Jurkat, Clone E6-1 (cell line): Measurements from ENCODE around the gene KBTBD4. TPM values are rescaled to one million over a fixed set of nuclear protein-coding genes. Genes with fewer than 3 reads are reported as not detected.

Experiments
- DNase-seq: peaks from one replicate; pipeline ENCODE4 v3.0.0-alpha.2; 2011; ENCODE audit warnings: low read depth, low spot score
- H3K4me3 ChIP-seq: 2 replicates; pipeline ENCODE4 v1.5.1; 2011; ENCODE audit warnings: mild to moderate bottlenecking, low read length, control low read depth, moderate library complexity
- polyA plus RNA-seq: library from polyadenylated mRNA; unstranded; fragments of >200 nt; gene quantifications from one replicate; pipeline ENCODE4 v1.2.1, GENCODE V29; 2012; ENCODE audit warnings: missing spikeins; ENCODE audit not compliant: insufficient read length, insufficient read depth

KBTBD4 gene
- polyA plus RNA-seq, result 30.9 TPM

DNA sequence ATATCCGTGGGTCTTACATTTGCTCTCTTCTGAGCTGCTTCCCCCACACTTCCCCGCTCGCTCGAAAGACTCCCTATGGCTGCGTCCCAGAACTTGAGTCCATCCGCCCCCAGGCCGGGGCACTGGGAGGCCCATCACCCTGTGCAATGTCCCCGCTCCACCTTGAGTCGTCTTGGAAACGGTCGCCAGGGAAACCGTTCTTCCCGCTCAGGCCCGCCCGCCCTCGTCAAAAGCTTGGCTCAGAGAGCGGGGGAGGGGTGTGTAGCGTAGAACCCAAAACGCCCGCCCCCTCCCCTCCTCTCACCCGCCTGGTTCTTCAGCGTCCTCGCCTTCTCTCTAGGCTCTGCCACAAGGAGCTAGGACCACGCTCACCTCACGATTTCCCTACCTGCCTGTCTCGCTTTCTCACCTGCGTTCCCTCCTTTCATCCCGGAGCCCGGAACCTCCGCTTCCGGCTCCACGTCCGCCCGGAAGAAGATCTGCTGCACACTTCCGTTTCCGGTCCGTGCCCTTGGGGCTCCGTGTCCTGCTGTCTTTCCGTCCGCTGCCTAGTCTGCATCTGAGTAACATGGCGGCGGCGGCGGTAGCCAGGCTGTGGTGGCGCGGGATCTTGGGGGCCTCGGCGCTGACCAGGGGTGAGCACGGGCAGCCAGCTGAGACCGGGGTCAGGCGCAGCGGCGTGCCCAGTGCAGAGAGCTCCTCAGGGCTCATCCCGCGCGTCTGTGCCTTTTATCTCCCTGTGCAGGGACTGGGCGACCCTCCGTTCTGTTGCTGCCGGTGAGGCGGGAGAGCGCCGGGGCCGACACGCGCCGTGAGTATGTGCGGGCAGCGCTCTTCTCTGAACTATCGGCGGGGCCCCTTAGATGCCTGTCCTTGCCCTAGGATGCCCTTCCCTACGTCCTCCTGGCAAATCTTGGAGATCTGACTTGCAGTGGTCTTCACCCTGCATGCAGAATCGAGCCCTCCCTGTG is at the start of gene KBTBD4, which contains the start of gene NDUFS3:
TSS of gene KBTBD4 (minus strand) at position 447 of the 971 bp plus-strand sequence. CDS start at position 428, 19 bp downstream.
TSS of gene NDUFS3 (plus strand) at position 551 of the 971 bp plus-strand sequence. CDS start at position 569, 18 bp downstream.
- peak; percentile 89 for DNase-seq

DNA sequence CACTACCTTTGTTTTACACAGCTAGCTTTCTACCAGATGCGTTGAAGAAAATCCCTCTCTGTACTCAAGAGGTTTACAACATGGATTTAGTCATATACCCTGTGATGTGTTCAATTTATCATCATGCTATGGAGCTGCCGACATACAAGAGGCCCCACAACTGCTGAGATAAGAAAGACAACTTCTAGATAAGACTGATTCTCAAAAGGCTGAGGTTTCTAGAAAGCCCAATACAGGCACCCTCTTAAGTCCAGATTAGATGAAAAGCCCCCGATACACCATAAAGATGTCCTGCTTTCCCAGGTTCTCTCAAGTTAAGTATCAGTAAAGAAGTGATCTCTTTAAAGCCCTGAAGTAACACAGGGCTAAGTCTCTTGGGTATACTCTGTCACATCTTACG is 49.3 kb upstream of the KBTBD4 start:
- DNase-seq, result no peak
- no peak overlapping the region for H3K4me3 ChIP-seq

More for the DNA sequence above, at the start of gene KBTBD4, which contains the start of gene NDUFS3:
- H3K4me3 ChIP-seq, result peak within 1 kb of the TSS; percentile 81

- no peak for DNase-seq
- no peak overlapping the region for H3K4me3 ChIP-seq
Observed at GRCh38 chr11:47626234-47626633, 47.5 kb upstream of the KBTBD4 start.

DNA sequence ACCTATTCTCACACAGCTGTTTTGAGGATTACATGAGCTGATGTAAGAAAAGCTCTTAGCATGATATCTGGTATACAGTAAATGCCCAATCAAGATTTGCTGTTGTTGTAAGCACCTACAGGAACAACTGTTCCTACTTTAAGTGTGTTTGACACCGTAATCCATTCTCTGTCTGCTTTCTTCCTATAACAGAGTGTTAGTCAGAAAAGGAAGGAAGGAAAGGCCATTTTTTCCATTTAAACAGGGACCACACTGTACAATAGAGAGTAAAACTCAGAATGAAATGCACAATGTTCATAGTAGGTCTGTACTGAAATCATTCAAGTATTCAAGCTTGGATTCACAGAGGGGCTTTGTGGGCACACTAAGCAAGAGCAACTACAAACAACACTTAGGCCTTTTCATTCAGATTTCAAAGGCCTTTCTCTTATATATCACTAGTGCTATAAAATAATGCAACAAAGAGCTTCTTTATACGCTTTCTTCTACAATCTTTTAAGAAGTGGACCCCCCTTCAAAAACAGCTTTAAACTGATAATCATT is 42.1 kb upstream of the KBTBD4 start:
- DNase-seq, result no peak
- no peak overlapping the region for H3K4me3 ChIP-seq

DNA sequence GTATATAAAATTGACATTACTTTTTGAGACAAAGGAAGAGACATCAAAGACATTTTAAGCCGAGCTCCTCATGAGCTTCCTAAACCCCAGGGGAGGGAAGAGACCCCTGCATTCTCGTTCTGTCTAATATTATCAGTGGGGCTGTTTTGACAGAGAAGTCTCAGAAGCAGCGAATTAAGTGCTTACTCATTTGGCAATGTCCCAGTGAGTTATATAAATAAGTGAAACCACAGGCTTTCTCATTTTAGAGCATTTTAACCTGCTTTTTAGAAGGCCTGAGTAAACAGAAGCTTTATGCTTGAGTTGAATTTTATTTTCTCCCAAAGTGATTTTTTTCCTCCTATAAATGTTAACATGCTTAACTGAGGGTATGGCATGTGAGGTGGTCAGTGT is 38.6 kb upstream of the KBTBD4 start:
- H3K4me3 ChIP-seq, result no peak overlapping the region
- DNase-seq, result no peak

GRCh38 chr11:47616726-47617416 is 38.1 kb upstream of the KBTBD4 start:
- no peak overlapping the region for H3K4me3 ChIP-seq
- DNase-seq, result peak; percentile 31

GRCh38 chr11:47615249-47615648 is 36.5 kb upstream of the KBTBD4 start:
- no peak for DNase-seq
- no peak overlapping the region for H3K4me3 ChIP-seq

DNA sequence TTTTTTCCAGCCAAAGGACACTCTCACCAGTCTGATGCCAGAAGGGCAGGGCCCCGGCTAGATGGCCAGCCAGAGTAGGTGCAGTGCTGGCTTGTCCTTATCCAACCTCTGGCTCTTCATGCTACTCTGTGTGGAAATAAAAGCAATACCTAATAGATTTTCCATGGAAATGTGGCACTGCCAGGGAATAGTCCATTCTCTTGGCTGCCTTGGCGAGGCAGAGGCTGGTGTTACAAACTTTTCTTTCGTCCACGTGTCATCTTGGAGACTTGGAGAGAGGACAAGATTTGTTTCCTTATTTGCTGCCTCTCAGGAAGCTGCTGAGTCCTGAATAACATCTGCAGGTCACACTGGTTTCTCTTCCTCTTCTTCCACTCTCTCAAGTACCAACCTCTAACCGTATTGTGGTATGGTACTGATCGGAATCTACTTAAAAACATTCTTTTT is 32.6 kb upstream of the KBTBD4 start:
- DNase-seq, result no peak
- no peak overlapping the region for H3K4me3 ChIP-seq

DNA sequence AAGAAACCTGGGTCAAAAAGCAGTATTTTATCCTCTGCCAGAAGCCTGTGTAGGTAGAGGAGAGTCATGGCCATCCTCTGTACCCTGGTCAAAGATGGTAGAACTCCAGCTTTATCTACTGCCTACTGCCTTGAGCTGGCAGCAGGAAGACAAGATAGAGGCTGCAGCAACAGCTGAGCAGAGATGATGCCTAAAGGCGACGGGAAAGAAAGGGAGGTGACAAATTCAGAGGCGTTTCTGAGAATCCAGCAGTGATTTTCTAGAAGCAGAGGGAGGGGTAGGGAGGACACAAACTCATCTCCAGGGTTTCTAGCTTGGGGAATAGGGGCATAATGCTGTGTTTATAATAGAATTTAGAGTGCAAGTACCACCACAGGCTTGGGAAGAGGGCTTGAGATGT is 30.9 kb upstream of the KBTBD4 start:
- no peak for DNase-seq
- H3K4me3 ChIP-seq, result no peak overlapping the region

- no peak overlapping the region for H3K4me3 ChIP-seq
- no peak for DNase-seq
Observed at GRCh38 chr11:47607380-47607779, 28.6 kb upstream of the KBTBD4 start.

GRCh38 chr11:47606731-47607130 is 28.0 kb upstream of the KBTBD4 start:
- no peak overlapping the region for H3K4me3 ChIP-seq
- peak; percentile 25 for DNase-seq

DNA sequence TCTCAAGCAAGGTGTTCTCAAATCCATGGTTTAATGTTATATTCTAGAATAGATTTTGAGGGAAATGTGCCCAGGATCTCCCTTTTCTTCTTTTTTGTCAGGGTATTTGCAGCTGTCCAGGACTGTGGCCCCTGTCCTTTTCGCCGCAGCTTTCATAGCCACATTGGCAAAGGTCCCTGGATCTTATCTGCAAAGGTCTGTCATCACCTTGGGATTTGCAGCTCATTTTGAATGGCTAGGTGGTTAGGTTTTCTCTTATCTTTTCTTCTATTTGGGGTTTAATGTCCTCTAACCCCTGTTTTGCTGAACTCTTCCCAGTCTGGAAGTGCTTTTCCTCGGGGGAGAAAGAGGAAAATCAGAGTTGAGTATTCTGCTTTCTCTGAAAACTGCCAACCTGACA is 27.2 kb upstream of the KBTBD4 start:
- DNase-seq, result no peak
- no peak overlapping the region for H3K4me3 ChIP-seq

GRCh38 chr11:47603295-47603694 is 24.5 kb upstream of the KBTBD4 start:
- no peak overlapping the region for H3K4me3 ChIP-seq
- no peak for DNase-seq

DNA sequence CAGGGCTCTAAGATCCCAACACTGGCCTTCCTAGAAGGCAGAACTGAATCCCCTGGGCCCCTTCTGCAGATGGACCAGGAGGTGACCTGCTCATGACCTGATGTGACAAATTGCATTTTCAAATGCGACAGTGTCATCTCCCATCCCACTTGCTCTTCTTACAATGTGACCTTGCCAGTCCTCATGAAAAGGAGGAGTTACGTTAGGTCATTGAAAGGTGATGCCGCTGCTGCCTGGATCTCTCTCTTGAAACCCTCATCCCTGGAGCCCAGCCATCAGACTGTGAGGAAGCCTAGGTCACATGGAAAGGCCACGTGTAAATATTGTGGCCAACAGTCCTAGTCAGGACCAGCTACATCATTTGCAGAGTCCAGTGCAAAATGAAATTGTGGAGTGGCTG is 21.1 kb upstream of the KBTBD4 start:
- no peak for DNase-seq

DNA sequence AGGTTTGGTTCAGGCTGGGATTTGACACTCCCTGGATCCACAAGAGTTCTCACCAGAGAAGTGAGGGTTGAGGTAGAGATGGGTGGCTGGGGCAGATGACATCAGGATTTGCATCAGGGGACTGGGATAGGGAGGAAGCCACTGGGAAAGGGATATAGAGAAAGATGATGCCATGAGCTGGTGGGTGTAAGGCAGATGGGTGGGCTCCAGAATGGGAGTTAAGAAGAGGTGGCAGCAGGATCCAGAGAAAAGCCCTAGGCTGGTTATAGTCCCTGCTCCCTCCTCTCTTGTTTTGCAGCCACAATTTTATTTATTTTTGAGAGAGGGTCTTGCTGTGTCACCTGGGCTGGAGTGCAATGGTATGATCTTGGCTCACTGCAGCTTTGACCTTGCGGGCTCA is 17.2 kb upstream of the KBTBD4 start:
- no peak for DNase-seq
- H3K4me3 ChIP-seq, result no peak overlapping the region

More for the DNA sequence above, 21.1 kb upstream of the KBTBD4 start:
- no peak overlapping the region for H3K4me3 ChIP-seq

DNA sequence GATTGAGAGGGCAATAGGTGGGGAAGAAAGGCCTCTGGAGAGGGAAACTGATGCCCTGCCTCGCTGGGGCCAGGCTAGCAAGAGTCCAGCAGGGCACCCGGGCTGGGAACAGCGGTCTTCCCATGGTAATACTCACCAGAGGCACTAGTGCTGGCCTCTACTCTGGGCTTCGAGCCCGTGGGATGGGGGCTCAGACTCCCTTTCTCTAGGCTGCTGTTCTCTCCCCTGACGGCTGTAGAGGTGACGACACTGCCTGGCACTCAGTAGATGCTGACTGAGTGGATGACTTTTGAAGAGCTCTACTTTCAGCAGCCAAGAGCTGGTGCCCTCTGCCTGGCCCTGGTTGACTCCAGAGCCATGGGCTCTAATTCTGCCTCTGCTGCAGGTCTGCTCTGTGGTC is 16.3 kb upstream of the KBTBD4 start:
- no peak overlapping the region for H3K4me3 ChIP-seq
- no peak for DNase-seq

DNA sequence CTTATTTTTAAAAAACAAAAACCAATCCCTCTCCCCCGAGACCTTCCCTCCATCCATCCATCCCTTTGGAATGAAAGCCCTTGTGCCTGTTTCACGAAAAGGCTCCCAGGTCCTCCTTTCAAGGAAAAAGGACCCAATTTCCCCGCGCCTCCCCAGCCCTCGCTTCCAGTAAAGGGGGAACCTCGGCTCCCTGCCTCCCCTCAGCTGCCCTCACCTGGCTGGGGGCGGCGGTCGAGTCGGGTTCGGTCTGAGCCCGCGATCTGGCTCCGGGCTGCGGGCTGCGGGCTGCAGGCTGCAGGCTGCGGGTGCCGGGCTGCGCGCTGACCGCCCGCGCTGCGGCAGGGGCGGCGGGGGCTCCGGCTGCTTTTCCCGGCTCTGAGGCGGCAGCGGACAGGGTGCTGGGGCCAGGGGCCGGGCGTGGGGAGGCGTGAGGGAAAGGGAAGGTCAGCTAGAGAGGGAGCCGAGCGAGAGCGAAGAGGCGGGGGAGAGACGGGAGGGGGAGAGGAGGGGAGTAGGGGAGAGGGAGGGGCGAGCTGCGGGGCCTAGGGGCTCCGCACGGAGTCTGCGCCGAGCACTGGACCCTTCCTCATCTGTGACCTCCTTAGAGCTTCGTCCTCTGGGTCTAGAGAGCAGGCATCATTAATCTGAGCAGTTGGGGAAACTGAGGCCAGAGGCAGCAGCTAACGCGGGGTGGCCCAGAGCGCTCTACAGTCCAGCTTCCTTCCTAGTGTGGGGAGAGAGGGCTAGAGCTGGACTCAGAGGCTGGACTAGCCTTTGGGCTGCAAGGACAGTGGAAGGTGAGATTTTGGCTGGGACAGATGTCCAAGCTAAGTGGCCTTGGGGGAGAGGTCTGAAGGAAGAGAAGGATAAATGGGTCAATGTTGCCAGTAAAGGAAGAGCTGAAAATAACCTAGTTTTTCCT is 15.4 kb upstream of the KBTBD4 start, which contains the start of gene C1QTNF4:
TSS of gene C1QTNF4 (minus strand) at position 478 of the 922 bp plus-strand sequence. CDS start 3,601 bp downstream, outside the sequence.
- no peak within 1 kb of the TSS for H3K4me3 ChIP-seq
- no peak for DNase-seq

DNA sequence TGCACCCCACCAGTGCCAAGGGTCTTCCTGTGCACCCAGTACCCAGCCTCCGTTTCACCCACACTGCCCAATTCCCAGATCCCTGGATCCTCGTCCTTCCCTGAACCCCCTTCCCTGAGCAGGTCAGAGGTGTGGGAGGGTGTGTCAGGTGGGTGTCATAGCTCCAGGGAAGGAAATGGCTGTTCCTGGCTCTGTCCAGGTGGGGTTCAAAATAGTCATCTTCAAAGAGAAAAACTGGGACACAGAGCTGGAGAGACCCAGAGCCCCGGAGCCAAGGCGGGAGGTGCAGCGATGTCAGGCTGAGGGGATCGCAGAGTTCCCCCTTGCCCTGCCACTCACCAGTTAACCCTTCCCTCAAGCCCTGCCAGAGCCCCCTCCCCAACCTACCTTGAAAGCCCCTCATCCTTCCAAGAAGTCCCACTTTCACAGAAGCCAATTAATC is 14.7 kb upstream of the KBTBD4 start:
- no peak overlapping the region for H3K4me3 ChIP-seq

More for the DNA sequence above, 14.7 kb upstream of the KBTBD4 start:
- no peak for DNase-seq
